Stimulated activated CD4-positive, alpha-beta T cell treated with anti-CD3 and anti-CD28 coated beads, Interleukin-1b, Interleukin-23, amount 100 ng/mL, for 4 hours (primary cell): Measurements from ENCODE around the gene PTDSS2.
"Not testable (repeated sequence)": the region's sequence is repeated elsewhere in the genome, so short reads cannot be mapped to it uniquely, and the experiment has no call there.

Experiments used
- DNase-seq, 2 donors: peaks; one replicate each; pipeline ENCODE4 v3.0.0-alpha.2; 2020; ENCODE audit warnings: low read depth in 2 of 2

Gene PTDSS2

DNA sequence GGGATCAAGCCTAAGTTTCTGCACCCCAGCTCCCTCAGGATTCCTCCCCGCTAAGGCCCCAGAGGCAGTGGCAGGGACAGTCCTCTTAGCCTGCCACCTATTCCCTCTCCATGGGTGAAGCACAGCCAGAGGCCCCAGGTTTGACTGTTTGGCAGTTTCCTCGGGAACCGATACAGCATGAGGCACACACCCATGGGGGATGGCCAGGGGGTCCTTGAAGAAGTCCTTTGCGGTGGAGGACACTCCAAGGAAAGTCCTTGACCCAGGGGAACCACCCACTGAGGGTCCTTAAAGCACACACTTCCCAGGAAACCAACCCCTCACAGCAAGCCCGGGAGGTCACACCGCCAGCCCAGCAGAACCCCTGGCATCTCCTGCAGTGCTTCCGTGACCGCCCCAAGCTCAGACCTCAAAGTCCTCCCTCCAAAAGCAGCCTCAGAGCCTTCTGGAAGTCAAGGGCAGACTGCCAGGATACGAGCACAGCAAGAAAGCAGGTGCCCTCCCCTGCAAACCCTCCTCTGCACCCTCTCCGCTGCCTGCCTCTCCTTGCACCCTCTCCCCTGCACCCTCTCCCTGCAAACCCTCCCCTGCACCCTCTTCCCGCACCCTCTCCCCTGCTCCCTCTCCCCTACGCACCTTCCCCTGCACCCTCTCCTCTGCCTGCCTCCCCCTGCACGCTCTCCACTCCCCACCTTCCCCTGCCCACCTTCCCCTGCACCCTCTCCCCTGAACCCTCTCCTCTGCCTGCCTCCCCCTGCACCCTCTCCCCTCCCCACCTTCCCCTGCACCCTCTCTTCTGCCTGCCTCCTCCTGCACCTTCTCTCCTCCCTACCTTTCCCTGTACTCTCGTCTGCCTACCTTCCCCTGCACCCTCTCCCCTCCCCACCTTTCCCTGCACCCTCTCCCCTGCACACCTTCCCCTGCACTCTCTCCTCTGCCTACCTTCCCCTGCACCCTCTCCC, 36.7 kb upstream of the PTDSS2 start:
- DNase-seq, result no peak

DNA sequence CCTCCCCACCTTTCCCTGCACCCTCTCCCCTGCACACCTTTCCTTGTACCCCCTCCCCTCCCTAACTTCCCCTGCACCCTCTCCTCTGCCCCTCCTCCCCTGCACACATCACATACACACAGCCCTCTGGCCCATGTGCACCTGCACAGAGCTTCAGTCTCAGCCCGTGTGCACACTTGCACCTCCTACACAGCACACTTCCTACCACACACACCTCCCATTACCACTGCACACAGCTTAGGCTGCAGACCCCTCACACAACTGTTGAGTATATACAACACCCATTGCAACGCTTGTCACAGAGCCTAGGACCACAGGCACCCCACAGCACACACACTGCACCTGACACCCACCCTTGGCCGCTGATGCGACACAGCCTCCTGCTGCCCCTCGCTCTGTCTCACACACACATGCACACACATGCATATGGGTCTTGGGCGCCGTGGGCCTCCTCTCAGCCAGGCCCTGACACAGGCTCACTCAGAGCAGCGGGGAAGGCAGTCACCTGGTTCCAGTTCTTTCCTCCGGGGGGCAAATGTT, 35.7 kb upstream of the PTDSS2 start:
- no peak for DNase-seq

DNA sequence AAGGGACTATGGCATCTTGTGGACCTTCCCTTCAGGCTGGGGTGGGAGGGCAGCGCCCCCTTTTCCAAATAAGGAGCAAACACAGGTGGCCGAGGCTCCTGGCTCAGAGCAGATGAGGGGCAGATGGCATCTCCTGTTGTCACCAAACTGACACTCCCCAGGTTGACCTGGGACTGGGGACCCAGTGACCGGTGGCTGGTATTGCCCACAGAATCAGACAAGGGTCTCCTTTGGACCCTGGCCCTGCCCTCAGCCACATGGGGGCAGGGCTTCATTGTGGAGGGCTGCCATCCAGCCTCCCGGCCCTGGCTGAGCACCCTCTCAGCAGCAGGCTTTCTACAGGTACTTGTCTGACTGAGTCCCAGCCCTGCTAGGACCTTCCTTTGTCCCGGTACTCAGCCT, 34.4 kb upstream of the PTDSS2 start:
- no peak for DNase-seq

DNA sequence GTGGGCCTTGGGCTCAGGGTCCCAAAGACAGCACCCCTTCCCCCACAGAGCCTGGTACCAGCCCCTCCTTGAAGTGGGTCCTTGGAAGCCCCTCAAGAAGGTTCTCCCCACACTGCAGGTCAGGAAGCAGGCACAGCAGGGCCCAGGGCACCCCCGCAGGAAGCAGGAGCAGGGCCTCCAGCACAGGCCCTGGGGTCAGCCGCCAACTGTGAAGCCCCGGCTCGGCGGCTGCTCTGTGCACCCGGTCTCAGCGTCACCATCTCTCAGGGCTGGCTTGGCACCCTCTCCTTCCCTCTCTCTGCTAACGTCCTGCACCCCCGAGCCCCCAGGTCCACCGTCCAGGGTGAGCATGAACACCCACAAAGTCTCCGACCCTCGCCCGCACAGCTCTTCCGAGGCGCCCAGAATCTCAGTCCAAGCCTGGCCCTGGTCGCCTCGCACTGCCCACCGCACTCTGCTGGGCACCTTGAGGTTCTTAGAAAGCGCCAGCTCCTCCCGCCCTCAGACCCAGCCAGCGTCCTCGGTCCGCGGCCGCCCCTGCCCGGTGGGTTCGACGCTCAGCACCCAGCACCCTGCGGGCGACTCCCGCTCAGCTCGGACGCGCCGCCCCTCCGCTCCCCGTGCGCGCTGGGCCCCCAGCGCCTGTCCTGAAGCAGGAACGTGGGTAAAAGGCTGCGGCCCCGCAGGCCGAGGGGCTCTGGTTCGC, 33.9 kb upstream of the PTDSS2 start:
- DNase-seq, result no peak

DNA sequence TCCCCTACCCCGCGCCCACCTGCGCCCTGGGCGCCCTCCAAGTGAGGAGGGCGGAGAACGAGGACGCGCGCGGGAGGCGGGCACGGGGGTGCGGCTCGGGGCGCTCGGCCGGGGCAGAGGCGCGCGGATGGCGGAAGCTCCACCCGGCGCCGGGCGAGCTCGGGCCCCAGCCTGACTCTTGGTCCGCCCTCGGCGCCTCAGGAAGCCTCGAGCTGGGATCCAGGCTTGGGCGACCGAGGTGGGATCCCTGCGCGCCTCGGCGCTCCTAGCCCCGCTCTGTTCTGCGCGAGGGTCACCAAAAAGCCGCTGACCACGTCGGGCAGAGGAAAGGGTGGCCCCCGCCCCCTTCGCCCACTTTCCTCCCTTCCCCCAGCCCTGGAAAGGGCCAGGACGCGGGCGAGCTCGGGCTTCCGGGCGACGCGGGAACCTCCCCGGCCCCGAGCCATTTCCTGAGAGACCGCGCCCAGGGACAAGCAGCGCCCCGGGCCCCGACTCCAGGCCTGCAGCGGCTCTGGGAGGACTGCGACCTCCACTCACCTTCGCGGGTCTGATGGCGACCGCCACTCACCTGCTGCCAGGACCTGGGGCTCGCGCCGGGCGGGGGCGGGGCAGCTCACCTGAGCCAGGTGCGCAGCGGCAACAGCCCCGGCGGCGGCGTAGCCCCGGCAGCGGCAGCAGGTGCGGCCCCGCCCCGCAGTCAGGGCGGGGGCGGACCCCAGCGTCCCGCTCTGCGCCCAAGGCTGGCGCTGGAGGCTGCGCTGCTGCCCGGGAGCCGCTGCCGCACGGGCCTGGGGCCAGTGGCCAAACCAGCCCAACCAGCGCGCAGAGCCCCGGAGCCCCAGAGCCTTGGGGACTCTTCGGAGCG, 33.1 kb upstream of the PTDSS2 start:
- peak in 1 of 2 donors; percentile 39 for DNase-seq

DNA sequence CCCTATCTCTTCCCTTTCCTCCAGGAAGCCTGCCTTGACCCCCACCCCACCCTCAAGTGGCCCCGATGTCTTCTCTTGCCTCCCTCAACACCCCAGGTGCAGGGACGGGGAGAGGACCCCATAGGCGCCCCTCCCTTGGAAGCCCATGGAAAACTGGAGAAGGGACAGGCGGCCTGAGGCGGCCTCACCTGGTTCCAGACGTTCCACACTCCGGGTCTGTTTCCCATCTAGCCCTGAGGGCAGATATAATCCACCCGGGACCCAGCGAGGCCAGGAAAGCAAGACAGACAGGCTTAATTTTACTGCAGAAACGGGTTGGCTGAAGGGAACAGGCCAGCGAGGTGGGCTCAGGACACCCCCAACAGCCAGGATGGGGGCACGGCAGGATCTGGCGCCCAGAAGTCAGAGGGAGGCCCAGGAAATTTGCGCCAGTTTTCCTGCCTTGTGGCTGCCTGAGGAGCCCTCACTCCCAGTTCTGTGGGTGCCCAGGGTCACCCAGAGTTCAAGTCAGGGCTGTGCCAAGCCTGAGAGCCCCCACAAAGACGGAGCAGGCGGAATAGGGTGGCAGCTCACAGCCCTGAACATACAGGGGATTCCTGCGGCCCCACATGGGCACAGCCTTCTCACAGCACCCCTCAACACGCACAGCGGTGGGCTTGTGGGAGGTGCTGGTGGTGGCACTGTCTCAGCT, 32.3 kb upstream of the PTDSS2 start:
- no peak for DNase-seq

DNA sequence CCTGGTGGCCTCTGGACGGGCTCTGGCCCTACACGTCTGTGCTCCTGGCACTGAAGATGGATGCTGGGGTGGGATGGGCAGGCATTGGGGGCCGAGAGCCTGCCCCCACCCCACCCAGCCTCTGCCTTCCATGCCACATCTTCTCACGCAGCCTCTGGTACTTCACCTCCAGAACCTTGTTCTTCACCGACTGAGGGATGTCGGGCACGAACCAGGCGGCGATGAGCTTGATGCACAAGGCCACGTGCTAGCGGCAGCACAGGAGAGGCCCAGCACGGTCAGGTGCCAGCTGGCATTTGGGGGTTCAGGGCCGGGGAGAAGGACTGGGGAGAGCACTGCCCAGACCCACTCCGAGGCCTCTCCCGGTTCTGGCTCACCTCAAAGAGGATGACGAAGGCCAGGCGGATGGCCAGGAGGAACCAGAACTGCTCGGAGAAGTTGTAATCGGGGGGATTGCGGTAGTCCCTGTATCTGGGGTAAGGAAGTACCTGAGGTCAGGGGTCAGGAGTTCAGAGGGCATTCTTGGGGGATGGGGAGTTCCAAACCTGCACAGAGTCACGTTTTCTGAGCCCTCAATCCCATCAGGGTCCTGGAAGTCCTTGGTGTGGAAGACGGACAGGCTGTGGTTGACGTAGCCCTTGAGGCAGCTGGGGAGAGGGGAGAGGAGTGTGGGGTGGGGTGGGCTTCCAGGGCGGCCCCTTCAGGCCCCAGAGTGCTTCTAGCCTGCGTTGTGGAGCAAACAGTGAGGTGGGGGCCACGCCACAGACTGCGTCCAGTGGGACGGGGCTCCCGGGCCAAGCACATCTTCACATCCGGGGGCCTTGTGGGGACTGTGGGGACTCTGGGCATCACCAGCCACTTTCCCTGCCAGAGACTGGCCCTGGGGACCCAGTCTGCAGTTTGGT, 31.5 kb upstream of the PTDSS2 start:
- DNase-seq, result no peak

DNA sequence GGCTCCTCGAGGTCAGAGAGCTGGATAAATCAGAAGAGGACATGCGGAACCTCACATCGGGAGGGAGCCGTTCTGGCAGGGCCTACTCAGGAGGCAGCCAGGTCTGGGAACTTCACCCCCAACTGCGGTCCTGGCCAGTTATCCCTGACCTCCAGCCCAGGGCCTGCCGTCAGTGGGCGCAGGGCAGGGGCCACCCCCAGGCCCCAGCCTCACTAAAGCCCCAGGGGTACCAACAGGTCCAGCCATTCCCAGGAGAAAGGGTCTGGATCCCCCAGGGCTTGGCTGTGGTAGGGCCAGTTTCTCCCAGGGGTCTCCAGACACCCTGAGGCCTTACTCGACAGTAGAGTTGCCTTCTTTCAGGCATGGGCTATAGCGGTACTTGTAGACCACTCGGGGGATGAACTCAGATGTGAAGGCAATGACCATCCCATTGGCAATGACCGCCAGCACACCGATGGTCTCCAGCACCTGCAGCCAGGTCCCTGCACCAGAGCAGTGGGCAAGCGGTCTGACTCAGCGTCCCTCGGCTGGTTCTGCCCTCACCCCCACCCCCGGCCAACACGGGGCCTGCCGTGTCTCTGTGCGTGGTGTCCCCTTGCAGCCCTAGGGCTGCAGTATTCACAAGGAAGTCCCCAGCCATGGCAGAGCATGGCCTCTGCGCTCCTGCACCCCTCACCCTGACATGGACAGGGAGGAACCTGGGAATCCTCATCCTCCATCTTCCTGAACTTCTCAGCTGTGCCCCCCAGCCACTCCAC, 30.7 kb upstream of the PTDSS2 start:
- DNase-seq, result no peak

DNA sequence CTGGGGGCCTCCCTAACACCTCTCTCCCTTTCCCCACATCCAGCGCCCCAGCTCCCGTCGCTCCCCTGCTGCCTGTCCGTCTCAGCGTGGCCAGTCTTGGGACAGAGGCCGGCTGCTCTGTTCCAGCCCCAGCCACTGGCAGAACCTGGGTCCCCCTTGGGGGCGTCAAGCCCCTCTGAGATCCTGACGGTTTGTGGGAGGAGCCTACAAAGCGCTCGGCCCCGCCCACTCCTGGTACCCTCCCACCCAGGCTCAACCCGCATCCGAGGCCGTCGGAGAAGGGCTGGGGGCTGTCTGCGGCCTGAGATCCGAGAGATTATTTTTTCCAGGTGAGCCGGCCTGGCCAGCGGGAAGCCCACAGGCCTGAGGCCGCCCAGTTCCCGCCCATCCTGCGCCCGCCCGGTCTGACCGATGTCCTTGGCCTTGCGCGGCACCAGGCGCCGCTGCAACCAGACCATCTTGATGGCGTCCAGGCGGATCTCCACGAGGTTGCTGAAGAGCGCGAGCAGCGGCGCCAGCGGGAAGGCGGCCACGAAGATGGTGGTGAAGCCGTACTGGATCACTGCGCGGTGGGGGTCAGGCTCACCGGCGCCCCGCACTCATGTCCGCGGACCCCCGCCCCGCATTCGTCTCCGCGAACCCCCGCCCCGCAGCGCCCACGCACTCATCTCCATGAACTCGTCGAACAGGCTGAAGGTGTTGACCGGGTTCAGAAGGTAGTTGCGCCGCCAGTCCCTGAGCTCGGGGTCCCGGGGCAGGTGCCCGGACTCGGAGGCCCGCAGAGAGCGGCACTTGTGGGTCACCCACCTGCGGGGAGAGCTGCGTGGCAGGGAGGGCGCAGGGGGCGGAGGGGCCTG, 29.8 kb upstream of the PTDSS2 start:
- no peak for DNase-seq

DNA sequence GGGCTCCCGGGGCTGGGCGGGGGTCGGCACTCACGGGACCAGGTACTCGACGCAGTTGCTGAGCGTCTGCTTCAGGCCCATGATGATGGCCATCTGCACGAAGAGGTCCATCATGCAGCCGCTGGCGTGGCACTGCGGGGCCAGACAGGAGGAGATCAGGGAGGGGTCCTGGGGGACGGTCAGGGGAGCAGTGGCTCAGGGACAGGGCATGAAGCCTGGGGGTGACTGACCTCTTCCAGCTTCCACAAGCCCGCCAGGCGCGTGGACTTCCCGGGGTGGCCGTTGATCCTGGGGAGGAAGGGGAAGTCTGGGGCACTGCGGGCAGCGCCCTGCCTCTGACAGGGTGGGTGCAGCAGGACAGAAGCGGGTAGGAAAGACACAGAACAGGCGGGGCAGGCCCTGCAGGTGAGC, 29.2 kb upstream of the PTDSS2 start:
- no peak for DNase-seq

DNA sequence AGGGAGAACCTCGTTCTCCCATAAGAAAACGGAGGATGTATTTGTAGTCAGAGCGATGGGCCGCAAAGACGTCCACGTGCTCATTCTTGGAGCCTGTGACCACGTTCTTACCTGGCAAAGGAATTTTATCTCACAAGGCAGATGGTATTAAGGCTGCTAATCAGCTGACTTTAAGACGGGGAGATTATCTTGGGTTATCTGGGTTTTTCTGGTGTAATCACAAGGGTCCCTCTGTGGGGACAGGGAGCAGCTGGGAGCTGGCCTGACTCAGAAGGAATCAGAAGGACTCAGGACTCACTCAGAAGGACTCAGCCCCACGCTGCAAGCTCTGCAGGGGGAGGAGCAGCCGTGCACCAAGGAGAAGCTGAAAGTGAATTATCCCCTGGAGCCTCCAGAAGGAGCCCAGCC, 27.8 kb upstream of the PTDSS2 start:
- DNase-seq, result no peak

DNA sequence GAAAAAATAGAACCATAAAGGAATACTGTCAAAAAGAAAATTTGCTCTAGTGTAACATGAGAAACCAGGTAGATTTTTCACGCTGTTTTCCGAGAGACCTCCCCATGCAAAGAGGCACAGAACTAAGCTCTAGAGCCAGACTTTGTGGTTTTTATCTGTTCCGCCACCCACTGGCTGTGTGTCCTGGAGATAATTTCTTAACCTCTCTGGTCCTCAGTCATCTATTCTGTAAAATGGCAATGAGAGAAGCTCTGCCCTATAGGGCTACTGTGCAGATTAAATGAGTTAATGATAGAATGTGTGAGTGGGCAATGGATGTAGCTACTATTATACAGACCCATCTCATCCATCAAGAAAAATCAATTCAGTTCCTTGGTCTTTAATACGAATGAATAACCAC, 25.8 kb upstream of the PTDSS2 start:
- no peak for DNase-seq

DNA sequence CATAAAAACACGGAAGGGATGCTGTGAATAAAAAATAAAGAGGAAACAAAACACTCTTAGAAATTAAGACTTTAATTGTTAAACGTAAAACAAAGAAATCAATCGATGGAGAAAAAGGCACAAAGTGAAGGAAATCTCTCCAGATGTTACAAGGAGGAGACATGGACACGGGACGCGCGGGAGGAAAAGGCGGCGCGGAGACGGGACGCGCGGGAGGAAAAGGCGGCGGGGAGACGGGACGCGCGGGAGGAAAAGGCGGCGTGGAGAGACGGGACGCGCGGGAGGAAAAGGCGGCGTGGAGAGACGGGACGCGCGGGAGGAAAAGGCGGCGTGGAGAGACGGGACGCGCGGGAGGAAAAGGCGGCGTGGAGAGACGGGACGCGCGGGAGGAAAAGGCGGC, 25.3 kb upstream of the PTDSS2 start:
- not testable (repeated sequence) for DNase-seq

DNA sequence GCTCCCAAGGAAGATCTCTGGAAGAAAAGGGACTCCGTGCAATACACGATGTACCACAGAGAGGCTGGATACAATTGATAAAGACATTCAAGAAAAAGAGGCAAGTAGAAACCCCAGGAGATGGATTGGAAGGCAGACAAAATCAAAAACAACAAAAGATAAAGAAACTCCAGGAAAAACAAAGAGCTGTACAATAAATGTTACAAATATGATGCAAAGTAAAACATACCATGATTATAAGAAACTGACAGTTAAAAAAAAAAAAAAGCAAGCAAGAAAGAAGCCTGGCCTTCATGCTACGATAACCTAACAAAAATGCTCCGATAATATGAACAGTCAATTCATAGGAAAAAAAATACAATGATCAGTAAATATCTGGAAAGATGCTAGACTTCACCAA, 24.8 kb upstream of the PTDSS2 start:
- no peak for DNase-seq

DNA sequence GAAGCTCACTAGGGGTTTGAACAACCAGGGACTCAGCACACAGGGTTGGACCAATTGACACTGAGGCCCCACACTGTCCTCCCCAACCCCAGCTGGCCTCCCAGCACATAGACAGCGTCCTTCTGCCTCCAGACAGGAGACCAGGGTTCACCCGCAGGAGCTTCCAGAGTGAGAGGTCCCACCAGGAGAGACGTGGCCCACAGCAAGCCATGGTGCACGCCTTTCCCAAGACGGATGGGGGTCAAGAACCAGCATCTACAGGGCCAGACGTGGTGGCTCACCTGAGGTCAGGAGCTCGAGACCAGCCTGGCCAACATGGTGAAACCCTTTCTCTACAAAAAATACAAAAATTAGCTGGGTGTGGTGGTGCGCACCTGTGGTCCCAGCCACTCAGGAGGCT, 23.2 kb upstream of the PTDSS2 start:
- no peak for DNase-seq

DNA sequence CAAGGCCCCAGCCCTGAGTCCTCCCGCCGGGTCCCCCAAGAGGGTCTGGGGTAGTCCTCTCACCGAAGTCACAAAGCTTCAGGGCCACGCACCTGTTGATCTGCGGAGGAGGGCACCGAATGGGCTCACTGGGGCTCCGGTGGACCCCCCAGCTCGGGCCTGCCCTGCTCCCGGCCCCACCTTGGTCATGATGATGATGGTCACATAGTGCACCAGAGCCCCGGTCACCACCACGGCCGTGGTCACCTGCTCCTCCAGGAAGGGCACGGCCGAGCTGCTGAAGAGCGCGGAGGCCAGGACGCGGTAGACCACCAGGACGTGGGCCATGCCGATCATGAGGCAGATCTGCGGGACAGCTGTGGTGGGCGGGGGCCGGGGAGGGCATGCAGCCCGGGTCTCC, 21.8 kb upstream of the PTDSS2 start:
- no peak for DNase-seq

DNA sequence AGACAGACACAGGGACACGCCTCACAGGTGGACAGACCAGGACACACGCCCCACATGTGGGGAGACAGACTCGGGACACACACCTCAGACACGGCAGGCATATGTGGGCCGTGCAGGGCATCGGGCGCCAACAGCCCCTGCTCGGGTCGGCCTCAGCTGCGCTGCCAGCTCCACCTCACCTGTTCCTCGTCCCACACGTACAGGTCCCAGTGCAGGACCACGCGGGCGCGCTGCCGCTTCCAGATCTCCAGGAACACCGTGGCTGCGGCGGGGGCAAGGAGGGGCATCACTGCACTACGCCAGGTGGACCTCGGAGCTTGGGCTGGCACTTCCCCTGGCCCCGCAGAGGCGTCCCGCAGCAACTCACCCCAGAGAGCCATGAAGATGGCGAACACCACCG, 20.7 kb upstream of the PTDSS2 start:
- no peak for DNase-seq

DNA sequence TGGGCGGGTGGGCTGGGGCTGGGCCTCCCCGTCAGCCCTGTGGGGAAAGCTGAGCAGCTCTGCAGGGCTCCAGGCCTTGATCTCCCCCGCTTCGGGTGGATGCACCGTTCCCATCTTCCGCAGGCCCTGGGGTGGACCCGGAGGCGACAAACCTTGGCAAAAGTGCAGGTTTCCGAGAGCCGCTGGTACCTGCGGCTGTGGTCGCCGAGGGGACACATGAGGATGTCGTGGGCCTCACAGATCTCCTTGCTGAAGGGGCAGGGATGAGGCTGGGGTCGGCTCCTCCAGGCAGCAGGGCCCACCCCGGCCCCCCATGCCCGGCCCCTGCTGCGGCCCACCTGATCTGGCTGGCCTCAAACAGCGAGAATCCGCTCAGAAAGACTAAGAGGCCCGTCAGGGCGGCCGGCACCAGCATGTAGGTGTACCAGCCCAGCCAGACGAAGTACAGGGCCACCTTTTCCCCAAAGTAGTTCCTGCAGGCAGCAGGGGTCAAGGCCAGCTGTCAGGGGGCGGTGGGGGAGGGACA, 20.1 kb upstream of the PTDSS2 start:
- DNase-seq, result no peak
